GM19035 (cell line): Measurements from ENCODE around the gene GBA2.
A peak's percentile ranks its signal among the peaks of the same experiment; 100 is the strongest.

Experiments
- ATAC-seq: cut with Tn5 transposase; IDR thresholded peaks from one replicate; pipeline ENCODE4 v1.9.1; 2021; ENCODE audit not compliant: unreplicated experiment

GBA2 gene

DNA sequence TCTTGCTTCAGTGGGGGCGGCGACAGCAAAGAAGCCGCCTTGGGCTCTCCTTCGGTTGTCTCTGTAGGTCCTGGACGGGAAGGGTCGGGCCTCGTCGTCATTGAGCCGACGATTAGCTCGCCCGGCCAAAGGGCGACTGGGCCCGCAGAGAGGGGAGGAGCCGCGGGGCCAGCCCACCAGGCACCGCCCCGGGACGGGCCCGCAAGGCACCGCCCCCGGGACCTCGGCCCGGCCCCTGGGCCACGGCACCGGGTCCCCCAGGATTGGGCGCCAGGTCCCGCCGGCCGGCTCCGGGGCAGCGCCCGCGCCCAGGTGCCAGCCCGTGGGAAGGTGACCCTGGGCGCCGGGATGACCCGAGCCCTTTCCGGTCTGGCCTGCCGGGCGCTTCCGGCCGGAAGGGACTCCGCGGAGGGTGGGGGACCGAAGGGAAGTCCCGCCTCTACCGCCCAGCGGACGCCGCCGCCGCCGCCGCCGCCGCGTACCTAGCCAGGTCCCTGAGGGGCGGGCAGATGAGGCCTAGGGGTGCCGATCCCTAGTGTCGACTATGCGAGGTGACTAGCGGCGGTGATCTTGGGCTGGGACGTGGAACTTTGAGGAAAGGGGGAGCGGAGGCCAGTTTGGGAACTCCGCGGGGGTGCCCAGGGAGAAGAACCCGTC is at the start of gene GBA2, which contains the start of gene RGP1:
TSS of gene GBA2 (minus strand) at position 371 of the 657 bp plus-strand sequence. CDS start 524 bp downstream, outside the sequence.
TSS of gene RGP1 (plus strand) at position 430 of the 657 bp plus-strand sequence. CDS start 469 bp downstream, outside the sequence.
- peak; percentile 73 for ATAC-seq

DNA sequence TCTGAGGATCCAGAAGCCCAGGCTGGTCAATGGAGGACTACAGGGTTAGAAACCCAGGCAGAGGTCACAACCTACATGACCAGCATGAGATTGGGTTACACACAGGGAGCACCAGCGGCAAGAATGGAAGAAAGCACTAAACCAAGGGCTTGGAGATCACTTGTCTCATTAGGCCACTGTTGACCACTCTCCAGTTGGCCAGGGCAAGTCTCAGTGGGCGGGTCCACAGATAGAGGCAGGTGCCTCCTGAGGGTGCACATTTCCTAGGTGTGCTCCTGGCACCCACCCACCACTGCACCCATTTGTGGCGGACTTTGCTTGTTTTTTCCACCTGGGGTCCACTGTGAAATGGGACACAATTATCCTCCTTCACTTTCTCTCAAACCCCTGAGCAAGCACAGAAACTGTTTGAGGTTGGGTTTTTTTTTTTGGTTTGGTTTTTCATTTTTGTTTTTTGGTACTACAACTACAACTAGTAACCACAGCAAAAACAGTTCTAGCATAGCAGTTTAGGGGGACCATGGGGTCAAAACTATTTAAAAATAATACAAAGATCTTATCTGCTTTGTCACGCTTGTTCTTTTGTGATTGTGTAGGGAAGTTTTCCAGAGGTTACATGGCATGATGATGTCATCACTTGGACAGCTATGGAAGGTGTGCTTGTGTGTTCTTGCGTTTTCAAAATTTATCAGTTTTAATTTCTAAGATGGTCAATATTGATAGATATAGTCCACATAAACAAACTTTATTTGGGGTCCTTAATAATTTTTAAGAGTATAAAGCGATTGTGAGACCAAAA is 48.5 kb upstream of the GBA2 start:
- ATAC-seq, result no peak

DNA sequence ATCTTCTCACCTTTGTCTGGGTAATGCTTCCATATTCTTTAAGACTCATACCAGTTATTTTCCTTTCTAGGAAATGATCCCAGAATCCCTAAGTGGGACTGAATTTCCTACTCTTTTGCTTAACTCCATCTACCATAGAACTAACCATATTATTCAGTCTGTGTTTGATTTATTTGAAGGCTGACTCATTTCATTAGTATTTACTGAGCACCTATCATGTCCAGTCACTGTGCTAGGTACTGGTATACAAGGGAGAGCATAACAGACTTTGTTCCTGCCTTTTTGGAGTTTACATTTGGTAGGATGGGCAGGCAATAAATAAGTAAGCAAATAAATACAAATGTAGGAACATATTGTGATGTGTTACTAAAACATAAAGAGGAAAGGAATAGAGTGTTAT is 46.7 kb upstream of the GBA2 start:
- ATAC-seq, result no peak

- no peak for ATAC-seq
These were observed 44.4 kb upstream of the GBA2 start for GRCh38 chr9:35793461-35793860.

- no peak for ATAC-seq
These were observed 43.8 kb upstream of the GBA2 start for GRCh38 chr9:35792826-35793225.

DNA sequence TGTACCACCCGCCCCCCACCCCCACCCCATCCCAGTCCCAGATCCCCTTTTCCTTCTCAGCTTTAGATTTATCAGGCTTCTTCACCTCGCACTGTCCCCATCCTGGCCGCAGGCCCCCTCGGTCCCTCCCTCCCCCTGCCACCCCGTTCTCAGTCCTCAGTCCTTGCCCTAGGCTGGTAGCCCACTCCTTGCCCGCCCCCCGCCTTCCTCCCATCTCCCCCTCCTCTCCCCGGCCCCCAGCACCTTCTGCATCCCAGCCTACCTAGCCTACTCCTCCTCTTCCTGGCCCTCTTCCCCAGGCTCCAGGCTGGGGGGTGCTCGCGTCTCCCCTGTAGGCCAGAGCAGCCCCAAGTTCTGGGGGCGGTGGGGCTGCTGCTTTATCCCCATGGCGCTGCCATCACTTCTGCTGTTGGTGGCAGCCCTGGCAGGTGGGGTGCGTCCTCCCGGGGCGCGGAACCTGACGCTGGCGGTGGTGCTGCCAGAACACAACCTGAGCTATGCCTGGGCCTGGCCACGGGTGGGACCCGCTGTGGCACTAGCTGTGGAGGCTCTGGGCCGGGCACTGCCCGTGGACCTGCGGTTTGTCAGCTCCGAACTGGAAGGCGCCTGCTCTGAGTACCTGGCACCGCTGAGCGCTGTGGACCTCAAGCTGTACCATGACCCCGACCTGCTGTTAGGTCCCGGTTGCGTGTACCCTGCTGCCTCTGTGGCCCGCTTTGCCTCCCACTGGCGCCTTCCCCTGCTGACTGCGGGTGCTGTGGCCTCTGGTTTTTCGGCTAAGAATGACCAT is 43.2 kb upstream of the GBA2 start:
- no peak for ATAC-seq

DNA sequence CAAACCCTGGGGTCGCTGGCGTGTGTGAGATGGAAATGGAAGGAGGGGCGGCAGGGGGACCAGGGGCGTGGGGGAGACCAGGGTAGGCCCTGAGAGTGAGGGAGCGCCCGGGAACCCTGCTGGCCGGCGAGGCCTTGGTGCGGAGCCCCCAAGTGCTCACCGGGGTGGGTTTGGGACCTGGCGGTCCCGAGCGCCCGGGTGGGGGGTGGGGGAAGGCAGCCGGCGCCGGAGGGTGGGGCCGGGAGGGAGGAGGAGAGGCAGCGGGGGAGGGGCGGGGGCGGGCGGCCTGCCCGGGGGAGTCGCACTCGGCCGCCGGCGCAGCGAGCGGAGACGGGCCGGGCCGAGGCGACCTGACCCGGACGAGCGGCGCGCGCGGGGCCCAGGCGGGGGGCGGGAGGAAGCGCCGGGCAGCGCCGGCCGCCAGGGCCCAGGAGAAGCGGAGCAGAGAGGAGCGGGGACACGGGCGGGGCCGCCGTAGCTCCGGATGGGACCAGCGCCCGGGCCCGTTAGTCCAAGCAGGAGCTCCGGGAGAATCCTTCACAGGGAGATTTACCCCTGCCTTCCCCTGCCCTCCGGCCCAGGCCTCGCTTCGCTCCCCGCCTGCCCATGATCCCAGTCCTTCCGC is 42.4 kb upstream of the GBA2 start, which contains the start of gene NPR2:
TSS of gene NPR2 (plus strand) at position 295 of the 625 bp plus-strand sequence. CDS start 818 bp downstream, outside the sequence.
- ATAC-seq, result no peak

DNA sequence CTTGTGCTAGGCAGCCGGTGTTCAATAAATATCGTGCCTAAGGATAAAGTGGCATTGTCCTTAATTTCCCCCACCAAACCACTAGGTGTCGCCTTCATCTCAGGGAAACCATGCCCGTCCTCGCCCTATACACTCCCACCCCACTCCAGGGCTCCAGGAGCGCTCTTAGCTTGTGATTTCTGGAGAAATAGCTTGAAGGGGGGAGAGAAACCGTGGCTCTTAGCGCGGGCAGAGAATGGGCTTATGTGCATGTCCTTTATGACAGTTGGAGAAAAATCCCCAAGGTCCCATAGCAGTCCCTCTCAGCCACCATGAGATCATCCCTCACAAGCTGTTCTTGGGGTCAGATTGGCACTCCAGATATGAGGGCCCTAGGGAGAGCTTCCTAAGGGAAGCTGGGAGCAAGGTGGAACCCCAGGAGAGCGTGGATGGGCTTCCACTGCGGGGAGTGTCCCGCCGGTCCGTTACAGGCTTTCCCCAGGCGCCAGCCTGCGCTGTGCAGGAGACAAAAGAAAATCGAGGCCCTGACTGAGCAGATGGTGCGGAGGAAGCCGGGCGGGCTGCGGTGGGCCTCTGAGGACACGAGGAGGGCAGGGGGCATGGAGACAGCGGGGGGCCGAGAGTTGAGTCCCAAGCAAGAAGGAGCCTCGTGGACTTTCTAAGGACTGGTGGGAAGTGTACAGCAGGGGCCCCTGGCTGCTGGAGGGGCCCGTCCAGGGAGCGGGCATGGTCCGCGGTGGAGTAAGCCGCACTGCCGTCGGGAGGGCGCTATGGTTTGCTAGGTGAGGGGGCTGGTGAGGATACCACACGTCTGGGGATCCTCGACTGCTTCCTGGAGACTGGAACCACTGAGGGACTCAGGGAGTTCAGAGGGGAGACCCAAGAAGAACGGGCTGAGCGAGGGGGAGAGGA is 41.6 kb upstream of the GBA2 start:
- no peak for ATAC-seq

GRCh38 chr9:35790025-35790384 is 41.0 kb upstream of the GBA2 start:
- ATAC-seq, result no peak

DNA sequence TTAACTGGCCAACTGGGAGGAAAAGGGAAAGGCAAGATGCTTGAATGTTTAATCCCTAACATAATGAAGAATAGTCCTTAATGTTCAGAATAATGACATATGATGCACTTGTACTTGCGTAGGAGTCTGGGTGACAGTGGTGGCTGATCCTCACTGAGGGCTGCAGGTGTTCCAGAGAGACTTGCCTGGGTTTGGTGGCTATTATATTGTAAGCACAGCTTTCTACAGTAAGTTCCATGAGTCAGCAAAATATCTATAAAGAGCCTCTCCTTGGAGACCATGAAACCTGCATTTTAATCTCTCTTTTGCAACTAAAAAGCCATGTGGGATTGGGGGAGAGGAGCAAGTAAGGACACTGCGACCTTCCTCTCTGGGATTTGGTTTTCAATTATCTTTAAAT is 40.5 kb upstream of the GBA2 start:
- ATAC-seq, result no peak

GRCh38 chr9:35783418-35783817 is 34.4 kb upstream of the GBA2 start:
- ATAC-seq, result no peak

GRCh38 chr9:35781066-35781465 is 32.0 kb upstream of the GBA2 start:
- no peak for ATAC-seq

- no peak for ATAC-seq
These were observed 29.5 kb upstream of the GBA2 start for GRCh38 chr9:35778496-35778895.

DNA sequence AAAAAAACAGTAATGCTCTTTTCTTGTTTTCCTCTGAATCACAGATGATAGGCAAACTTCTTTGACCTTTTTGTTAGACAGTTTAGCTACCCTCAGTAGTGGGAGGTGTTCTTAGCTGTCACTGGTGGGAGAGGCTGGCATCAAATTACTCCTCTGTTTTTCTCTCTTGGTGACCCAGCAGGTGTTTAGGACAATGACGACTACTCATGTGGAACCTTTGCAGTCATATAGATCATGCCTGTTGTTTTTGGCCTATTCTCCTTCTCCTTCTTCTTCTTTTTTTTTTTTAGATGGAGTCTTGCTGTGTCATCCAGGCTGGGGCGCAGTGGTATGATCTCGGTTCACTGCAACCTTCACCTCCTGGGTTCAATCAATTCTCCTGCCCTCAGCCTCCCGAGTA is 27.0 kb upstream of the GBA2 start:
- no peak for ATAC-seq

- no peak for ATAC-seq
These were observed 26.0 kb upstream of the GBA2 start for GRCh38 chr9:35774907-35775635.

DNA sequence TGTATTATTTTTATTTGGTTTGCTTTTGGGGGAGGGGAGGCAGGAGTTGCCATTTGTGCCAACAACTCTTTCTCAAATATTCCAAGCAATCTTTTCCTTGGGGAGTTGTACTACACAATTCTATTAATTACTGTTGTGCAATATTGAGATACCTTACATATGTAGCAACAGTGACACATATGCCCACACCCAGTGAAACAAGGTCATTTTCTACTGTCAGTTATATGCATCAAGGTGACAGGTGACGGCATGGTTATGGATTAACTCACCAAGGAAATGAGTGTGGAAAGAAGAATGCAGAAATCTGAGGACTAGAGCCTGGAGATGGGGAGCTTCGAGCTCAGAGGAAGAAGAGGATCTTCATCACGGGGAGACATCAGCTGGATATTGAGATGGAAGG is 22.9 kb upstream of the GBA2 start:
- ATAC-seq, result no peak

GRCh38 chr9:35771534-35771933 is 22.5 kb upstream of the GBA2 start:
- ATAC-seq, result no peak

DNA sequence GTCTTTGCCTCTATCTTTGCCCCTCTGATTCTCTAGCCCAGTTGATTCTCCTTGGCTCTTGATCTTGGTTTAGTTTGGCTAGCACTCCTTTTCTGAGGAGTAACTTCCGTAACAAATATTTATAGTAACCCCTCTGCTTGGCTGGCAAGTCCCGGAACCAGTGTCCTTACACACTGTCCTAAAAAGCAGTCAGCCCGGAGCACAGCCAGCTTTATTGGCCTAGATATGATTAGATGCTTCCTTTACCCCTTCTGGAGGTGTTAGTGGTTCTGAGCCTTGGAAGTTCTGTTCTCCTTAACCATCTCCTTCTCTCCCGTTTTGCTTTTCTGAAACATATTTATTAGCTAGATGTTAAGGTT is 22.0 kb upstream of the GBA2 start:
- no peak for ATAC-seq

- no peak for ATAC-seq
These were observed 20.7 kb upstream of the GBA2 start for GRCh38 chr9:35769763-35770162.
